Measurements from ENCODE around the gene NEO1.
"Not testable (repeated sequence)": the region's sequence is repeated elsewhere in the genome, so short reads cannot be mapped to it uniquely, and the experiment has no call there.

The NEO1 gene

DNA sequence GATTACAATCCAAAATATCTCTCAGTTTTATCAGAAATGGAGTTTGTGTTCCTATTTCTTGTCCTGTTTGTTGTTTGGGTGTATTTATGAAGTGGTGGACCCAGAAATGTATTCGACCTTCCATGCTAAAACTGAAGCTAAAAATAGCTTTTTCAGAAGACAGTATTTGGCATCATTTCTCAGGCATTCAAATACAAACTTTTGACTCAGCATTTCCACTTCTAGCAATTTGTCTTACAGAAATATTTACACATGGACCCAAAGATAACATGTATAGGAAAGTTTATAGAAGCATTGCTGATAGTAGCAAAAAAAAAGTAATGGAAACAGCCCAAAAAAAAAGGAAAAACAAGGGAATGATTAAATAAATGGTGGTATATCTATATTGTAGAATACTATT lies 160.2 kb downstream of the NEO1 start:
- H3K4me3 ChIP-seq (ENCODE audit: low read length): no peak overlapping the region
- no peak for DNase-seq

GRCh38 chr15:73221450-73221849 lies 169.2 kb downstream of the NEO1 start:
- H3K4me3 ChIP-seq (ENCODE audit: low read length); H4K20me1 ChIP-seq (ENCODE audit: insufficient read depth, low read length); DNase-seq; H2AFZ ChIP-seq (ENCODE audit: low read length); H3K27ac ChIP-seq (ENCODE audit: low read length); H3K9ac ChIP-seq (ENCODE audit: low read length); H3K36me3 ChIP-seq (replicated peaks; ENCODE audit: insufficient read depth, low read length); H3K27me3 ChIP-seq (replicated peaks; ENCODE audit: insufficient read depth, low read length); H3K79me2 ChIP-seq (ENCODE audit: low read length); H3K4me2 ChIP-seq (ENCODE audit: low read depth, low read length); H3K9me3 ChIP-seq (replicated peaks; ENCODE audit: insufficient read depth, low read length); H3F3A ChIP-seq (ENCODE audit: insufficient read depth, low read length); H3K9me2 ChIP-seq (replicated peaks; ENCODE audit: insufficient read depth, low read length); H3K4me1 ChIP-seq (ENCODE audit: low read length): not testable (repeated sequence)

More for the DNA sequence above, 160.2 kb downstream of the NEO1 start:
- Histone ChIP-seq H4K20me1 (ENCODE audit: insufficient read depth, low read length) (no peaks in the 10 kb centered on the region), H3K27me3 (replicated peaks; ENCODE audit: insufficient read depth, low read length) (no peaks in the 10 kb centered on the region), H3K9ac (ENCODE audit: low read length) (no peak overlapping the region), H3F3A (ENCODE audit: insufficient read depth, low read length) (no peaks in the 10 kb centered on the region), H3K4me1 (ENCODE audit: low read length) (no peaks in the 10 kb centered on the region), H3K79me2 (ENCODE audit: low read length) (no peaks in the 10 kb centered on the region), H3K36me3 (replicated peaks; ENCODE audit: insufficient read depth, low read length) (no peaks in the 10 kb centered on the region), H3K9me2 (replicated peaks; ENCODE audit: insufficient read depth, low read length) (no peaks in the 10 kb centered on the region), H3K9me3 (replicated peaks; ENCODE audit: insufficient read depth, low read length) (no peaks in the 10 kb centered on the region), H3K27ac (ENCODE audit: low read length) (no peak overlapping the region), H3K4me2 (ENCODE audit: low read depth, low read length) (no peak overlapping the region), H2AFZ (ENCODE audit: low read length) (no peak overlapping the region)
- TF ChIP-seq EZH2 (optimal IDR thresholded peaks at IDR 0.05; ENCODE audit: low read depth, low read length): no peak
- no peak for TF ChIP-seq EZH2phosphoT487 (IDR thresholded peaks at IDR 0.05; ENCODE audit: low read length)
- no peak for TF ChIP-seq CTCF (IDR thresholded peaks at IDR 0.05; ENCODE audit: low read length)

DNA sequence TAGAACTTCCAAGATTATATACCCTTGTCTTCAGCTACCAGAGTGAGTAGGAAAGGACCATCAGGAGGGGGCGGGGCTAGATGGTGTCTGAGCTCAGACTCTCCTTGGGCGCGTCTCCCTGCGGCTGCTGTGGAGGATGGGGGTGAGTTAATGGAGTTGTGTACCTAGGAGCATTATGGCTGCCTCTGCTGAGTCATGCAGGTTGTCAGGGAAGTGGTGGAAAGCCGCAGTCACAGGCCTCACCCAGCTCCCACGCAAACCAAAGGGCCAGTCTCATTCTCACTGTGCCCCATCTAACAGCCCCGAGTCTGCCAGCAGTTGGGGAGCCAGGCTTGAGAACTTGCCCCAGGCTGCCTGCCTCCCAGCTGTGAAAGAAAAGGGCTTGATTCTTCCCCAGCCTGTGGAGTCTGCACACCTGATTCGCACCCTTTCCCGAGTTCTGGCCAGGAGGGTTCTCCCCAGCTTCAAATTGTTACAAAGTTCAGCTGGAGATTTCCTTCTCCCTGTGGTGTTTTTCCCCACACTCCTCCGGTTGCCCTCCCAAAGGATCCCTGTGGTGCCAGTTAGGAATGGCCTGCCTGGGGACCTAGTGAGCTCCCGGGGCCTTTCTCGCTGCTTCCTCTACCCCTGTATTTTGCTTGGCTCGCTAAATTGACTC lies 173.2 kb downstream of the NEO1 start:
- H3K9me2 ChIP-seq (replicated peaks; ENCODE audit: insufficient read depth, low read length): no peaks in the 10 kb centered on the region
- no peak overlapping the region for H2AFZ ChIP-seq (ENCODE audit: low read length)
- no peaks in the 10 kb centered on the region for H3K4me1 ChIP-seq (ENCODE audit: low read length)
- no peaks in the 10 kb centered on the region for H3K79me2 ChIP-seq (ENCODE audit: low read length)
- TF ChIP-seq EZH2 (optimal IDR thresholded peaks at IDR 0.05; ENCODE audit: low read depth, low read length): no peak
- no peak for TF ChIP-seq EZH2phosphoT487 (IDR thresholded peaks at IDR 0.05; ENCODE audit: low read length)
- no peak for TF ChIP-seq CTCF (IDR thresholded peaks at IDR 0.05; ENCODE audit: low read length)
- no peaks in the 10 kb centered on the region for H3K36me3 ChIP-seq (replicated peaks; ENCODE audit: insufficient read depth, low read length)
- H4K20me1 ChIP-seq (ENCODE audit: insufficient read depth, low read length): no peaks in the 10 kb centered on the region
- DNase-seq: no peak
- no peaks in the 10 kb centered on the region for H3K9me3 ChIP-seq (replicated peaks; ENCODE audit: insufficient read depth, low read length)
- H3K27ac ChIP-seq (ENCODE audit: low read length): no peak overlapping the region
- no peak overlapping the region for H3K4me2 ChIP-seq (ENCODE audit: low read depth, low read length)
- no peak overlapping the region for H3K9ac ChIP-seq (ENCODE audit: low read length)
- no peaks in the 10 kb centered on the region for H3K27me3 ChIP-seq (replicated peaks; ENCODE audit: insufficient read depth, low read length)
- H3F3A ChIP-seq (ENCODE audit: insufficient read depth, low read length): no peaks in the 10 kb centered on the region
- H3K4me3 ChIP-seq (ENCODE audit: low read length): no peak overlapping the region

GRCh38 chr15:73226093-73226814 lies 174.0 kb downstream of the NEO1 start:
- H3K4me2 ChIP-seq (ENCODE audit: low read depth, low read length): no peak overlapping the region
- H4K20me1 ChIP-seq (ENCODE audit: insufficient read depth, low read length): no peaks in the 10 kb centered on the region
- no peak overlapping the region for H2AFZ ChIP-seq (ENCODE audit: low read length)
- H3K27me3 ChIP-seq (replicated peaks; ENCODE audit: insufficient read depth, low read length): no peaks in the 10 kb centered on the region
- H3K9me2 ChIP-seq (replicated peaks; ENCODE audit: insufficient read depth, low read length): no peaks in the 10 kb centered on the region
- H3K27ac ChIP-seq (ENCODE audit: low read length): no peak overlapping the region
- DNase-seq: no peak
- no peak overlapping the region for H3K9ac ChIP-seq (ENCODE audit: low read length)
- no peaks in the 10 kb centered on the region for H3F3A ChIP-seq (ENCODE audit: insufficient read depth, low read length)
- no peaks in the 10 kb centered on the region for H3K36me3 ChIP-seq (replicated peaks; ENCODE audit: insufficient read depth, low read length)
- H3K79me2 ChIP-seq (ENCODE audit: low read length): no peaks in the 10 kb centered on the region
- H3K9me3 ChIP-seq (replicated peaks; ENCODE audit: insufficient read depth, low read length): no peaks in the 10 kb centered on the region
- H3K4me3 ChIP-seq (ENCODE audit: low read length): no peak overlapping the region
- no peaks in the 10 kb centered on the region for H3K4me1 ChIP-seq (ENCODE audit: low read length)
- TF ChIP-seq EZH2phosphoT487 (IDR thresholded peaks at IDR 0.05; ENCODE audit: low read length) (no peak), CTCF (IDR thresholded peaks at IDR 0.05; ENCODE audit: low read length) (no peak), EZH2 (optimal IDR thresholded peaks at IDR 0.05; ENCODE audit: low read depth, low read length) (no peak)
